Left lung (tissue), 10 donors: ENCODE measurements around the gene EBNA1BP2. TPM values are rescaled to one million over a fixed set of nuclear protein-coding genes. Genes with fewer than 3 reads are reported as not detected.
"Not testable (repeated sequence)": the region's sequence is repeated elsewhere in the genome, so short reads cannot be mapped to it uniquely, and the experiment has no call there.

ENCODE experiments used
- ATAC-seq: fragments of 200-7000 bp; cut with Tn5 transposase; one replicate; pipeline ENCODE4 v1.9.1; 2020; ENCODE audit warnings: moderate library complexity
- DNase-seq, 4 donors: peaks; one replicate each; pipeline ENCODE4 v3.0.0-alpha.2; 2013 to 2020
- H3K27ac ChIP-seq, 2 donors: fragments of 200-600 bp; sonication (generic) in 1 of 2; one replicate each; pipeline versions ENCODE4 v1.5.0 to v1.8.0; 2020 to 2021
- H3K27me3 ChIP-seq, 2 donors: fragments of 200-600 bp; sonication (generic) in 1 of 2; one replicate each; pipeline versions ENCODE4 v1.5.0 to v1.8.0; 2020 to 2021
- H3K36me3 ChIP-seq, 2 donors: fragments of 200-600 bp; sonication (generic) in 1 of 2; one replicate each; pipeline versions ENCODE4 v1.5.0 to v1.8.0; 2020 to 2021
- H3K4me1 ChIP-seq, 2 donors: fragments of 200-600 bp; one replicate each; pipeline ENCODE4 v1.8.0; 2021
- H3K4me3 ChIP-seq, 2 donors: fragments of 200-600 bp; sonication (generic) in 1 of 2; one replicate each; pipeline versions ENCODE4 v1.5.0 to v1.8.0; 2020 to 2021; ENCODE audit warnings: mild to moderate bottlenecking in 1 of 2
- H3K9me3 ChIP-seq, 2 donors: fragments of 200-600 bp; sonication (generic) in 1 of 2; one replicate each; pipeline versions ENCODE4 v1.5.0 to v1.8.0; 2020 to 2021
- intact Hi-C, 2 donors: fragments of 100-400 bp; cut with DNase I; formaldehyde crosslinking; loops; one replicate each; pipeline versions ENCODE4 v1.11.2 to v1.14.2; 2022
- polyA plus RNA-seq, 6 donors: library from polyadenylated mRNA; unstranded; fragments of 120-200 nt; gene quantifications; one replicate each; pipeline ENCODE4 v1.2.1, GENCODE V29; 2013; ENCODE audit not compliant: insufficient read length in 6 of 6
- total RNA-seq, 2 donors: library from RNA; stranded (reverse); fragmentation: NEBNext Ultra II Directional; extraction: Animal tissue kit (Norgen Biotek cat#: 25700); gene quantifications; one replicate each; pipeline ENCODE4 v1.2.1, GENCODE V29; 2021
- TF ChIP-seq, protein P1 (sequence below), 2 donors: fragments of 200-600 bp; sonication (generic) in 1 of 2; IDR thresholded peaks; one replicate each; pipeline versions ENCODE4 v1.5.0 to v1.8.0; 2021; ENCODE audit warnings: antibody characterized with exemption in 2 of 2
- donor health status: DM: no; HTN: yes; CAD: no.
- donor health status: DM: no; HTN: no; CAD: no.

The EBNA1BP2 gene
- total and polyA plus RNA-seq, 8 donors, result 32.1 to 55.1 (median 51.2) TPM

DNA sequence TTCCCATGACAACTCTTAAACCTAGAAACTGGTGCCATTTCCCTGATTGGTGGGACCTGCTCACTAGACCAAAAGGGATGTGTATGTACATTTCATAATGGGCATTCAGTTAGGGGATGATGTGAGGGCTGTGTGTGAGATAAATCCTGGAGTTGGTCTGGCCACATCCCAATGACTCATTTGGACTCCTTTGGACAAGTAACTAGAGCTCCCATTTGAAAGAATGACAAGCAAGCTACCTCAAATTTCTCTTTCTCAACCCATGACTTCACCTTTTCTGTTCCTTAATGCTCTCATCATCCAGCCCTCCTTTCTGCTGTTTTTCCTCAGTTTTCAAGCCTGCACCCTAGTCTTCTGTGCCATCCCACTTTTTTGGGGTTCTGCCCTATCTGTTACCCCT is 27.9 kb downstream of the EBNA1BP2 start:
- Histone ChIP-seq H3K9me3 (no peaks in the 10 kb centered on the region), H3K36me3 (no peaks in the 10 kb centered on the region), H3K4me1 (peaks cover 7 to 8% of the 10 kb centered on the region in 2 donors), H3K4me3 (no peak overlapping the region), H3K27ac (no peak overlapping the region), H3K27me3 (peaks cover 0 to 62% of the 10 kb centered on the region in 2 donors)
- DNase-seq (no peak), ATAC-seq (no peak)
- intact Hi-C loops, result no loop called here
- TF ChIP-seq, protein P1, sequence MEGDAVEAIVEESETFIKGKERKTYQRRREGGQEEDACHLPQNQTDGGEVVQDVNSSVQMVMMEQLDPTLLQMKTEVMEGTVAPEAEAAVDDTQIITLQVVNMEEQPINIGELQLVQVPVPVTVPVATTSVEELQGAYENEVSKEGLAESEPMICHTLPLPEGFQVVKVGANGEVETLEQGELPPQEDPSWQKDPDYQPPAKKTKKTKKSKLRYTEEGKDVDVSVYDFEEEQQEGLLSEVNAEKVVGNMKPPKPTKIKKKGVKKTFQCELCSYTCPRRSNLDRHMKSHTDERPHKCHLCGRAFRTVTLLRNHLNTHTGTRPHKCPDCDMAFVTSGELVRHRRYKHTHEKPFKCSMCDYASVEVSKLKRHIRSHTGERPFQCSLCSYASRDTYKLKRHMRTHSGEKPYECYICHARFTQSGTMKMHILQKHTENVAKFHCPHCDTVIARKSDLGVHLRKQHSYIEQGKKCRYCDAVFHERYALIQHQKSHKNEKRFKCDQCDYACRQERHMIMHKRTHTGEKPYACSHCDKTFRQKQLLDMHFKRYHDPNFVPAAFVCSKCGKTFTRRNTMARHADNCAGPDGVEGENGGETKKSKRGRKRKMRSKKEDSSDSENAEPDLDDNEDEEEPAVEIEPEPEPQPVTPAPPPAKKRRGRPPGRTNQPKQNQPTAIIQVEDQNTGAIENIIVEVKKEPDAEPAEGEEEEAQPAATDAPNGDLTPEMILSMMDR (IDR thresholded peaks at IDR 0.05), result no peak

DNA sequence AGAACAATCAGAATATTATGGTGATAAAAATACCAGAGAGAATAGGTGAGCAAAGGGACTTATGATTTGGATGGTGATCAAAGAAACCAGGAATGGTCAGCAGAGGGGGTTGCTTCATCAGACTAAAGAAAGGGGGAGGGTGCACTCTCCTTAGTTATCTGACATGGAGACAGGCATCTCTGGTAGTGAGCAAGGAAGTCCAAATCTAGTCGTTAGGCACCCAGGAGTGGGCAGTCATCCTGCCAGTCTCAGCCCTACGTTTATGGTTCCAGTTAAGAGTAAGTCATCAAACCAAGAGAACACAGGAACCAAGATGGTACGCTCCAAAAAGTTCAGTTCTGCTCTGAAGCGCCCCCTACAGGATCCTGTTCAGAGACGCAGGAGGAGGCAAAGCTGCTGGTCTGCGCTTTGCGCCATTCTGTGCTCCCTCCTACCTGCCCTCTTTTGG is 28.6 kb downstream of the EBNA1BP2 start:
- TF ChIP-seq, protein P1 (IDR thresholded peaks at IDR 0.05), result no peak
- ATAC-seq, result no peak
- intact Hi-C loops, result no loop called here

DNA sequence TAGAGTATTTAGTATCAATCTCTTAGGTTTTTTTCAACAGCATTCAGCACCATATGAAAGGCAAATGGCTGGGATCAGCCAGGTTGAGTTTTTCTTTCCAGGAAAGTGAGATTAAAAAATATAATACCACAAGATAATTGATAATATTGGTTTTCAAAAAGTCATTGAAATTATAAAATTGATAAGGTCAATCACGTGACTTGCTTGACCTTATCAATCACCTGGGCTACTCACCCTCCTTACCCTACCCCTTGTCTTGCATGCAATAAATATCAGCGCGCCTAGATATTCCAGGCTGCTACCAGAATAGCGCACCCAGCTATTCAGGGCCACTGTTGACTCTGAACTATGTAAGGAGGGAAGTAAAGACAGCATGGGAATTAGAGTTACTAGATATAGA is 31.5 kb downstream of the EBNA1BP2 start:
- H3K27ac ChIP-seq, result no peak overlapping the region
- H3K36me3 ChIP-seq, result no peaks in the 10 kb centered on the region
- no peak overlapping the region for H3K4me3 ChIP-seq
- no peaks in the 10 kb centered on the region for H3K4me1 ChIP-seq
- intact Hi-C loops, result no loop called here
- DNase-seq (no peak), ATAC-seq (no peak)
- peaks cover 0 to 26% of the 10 kb centered on the region in 2 donors for H3K27me3 ChIP-seq
- TF ChIP-seq, protein P1 (IDR thresholded peaks at IDR 0.05), result no peak
- H3K9me3 ChIP-seq, result no peaks in the 10 kb centered on the region

More for the DNA sequence above, 28.6 kb downstream of the EBNA1BP2 start:
- no peaks in the 10 kb centered on the region for H3K9me3 ChIP-seq
- no peak for DNase-seq
- no peak overlapping the region for H3K27ac ChIP-seq
- no peak overlapping the region for H3K4me3 ChIP-seq
- peaks cover 7 to 8% of the 10 kb centered on the region in 2 donors for H3K4me1 ChIP-seq
- H3K36me3 ChIP-seq, result no peaks in the 10 kb centered on the region
- peaks cover 0 to 54% of the 10 kb centered on the region in 2 donors for H3K27me3 ChIP-seq

DNA sequence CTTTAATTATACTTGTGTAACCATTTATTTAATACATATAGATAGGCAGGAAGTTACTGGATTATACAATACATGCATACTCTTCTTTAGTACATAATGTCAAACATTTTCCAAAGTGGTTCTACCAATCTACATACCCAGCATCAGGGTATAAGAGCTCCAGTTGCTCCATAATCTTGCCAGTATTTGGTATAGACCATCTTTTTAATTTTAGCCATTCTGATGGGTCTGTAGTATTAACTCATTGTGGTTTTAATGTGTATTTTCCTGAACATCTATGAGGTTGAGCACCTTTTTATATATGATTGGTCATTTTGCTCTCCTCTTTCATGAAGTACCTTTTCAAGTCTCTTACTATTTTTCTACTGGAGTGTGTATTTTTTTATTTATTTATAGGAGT is 32.1 kb downstream of the EBNA1BP2 start:
- ATAC-seq (no peak), DNase-seq (no peak)
- no peaks in the 10 kb centered on the region for H3K9me3 ChIP-seq
- no peak overlapping the region for H3K4me3 ChIP-seq
- TF ChIP-seq, protein P1 (IDR thresholded peaks at IDR 0.05), result no peak
- H3K36me3 ChIP-seq, result no peaks in the 10 kb centered on the region
- no peaks in the 10 kb centered on the region for H3K4me1 ChIP-seq
- intact Hi-C loops, result no loop called here
- H3K27me3 ChIP-seq, result peaks cover 0 to 21% of the 10 kb centered on the region in 2 donors
- no peak overlapping the region for H3K27ac ChIP-seq

DNA sequence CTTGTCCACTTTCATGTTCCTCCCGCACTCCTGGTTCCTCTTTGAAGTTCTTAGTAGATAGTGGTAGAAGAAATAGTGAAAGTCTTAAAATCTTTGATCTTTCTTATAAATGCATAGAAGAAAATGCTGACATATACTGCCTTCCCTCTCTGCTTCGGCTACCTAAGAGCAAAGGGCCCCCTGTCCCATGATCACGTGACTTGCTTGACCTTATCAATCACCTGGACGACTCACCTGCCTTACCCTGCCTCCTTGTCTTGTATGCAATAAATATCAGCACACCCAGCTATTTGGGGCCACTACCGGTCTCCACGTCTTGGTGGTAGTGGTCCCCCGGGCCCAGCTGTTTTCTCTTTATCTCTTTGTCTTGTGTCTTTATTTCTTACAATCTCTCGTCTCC is 32.8 kb downstream of the EBNA1BP2 start:
- H3K4me3 ChIP-seq, ATAC-seq, intact Hi-C loops, H3K4me1 ChIP-seq, DNase-seq, H3K9me3 ChIP-seq, H3K36me3 ChIP-seq, H3K27ac ChIP-seq: not testable (repeated sequence)
- peaks cover 0 to 14% of the 10 kb centered on the region in 2 donors for H3K27me3 ChIP-seq

DNA sequence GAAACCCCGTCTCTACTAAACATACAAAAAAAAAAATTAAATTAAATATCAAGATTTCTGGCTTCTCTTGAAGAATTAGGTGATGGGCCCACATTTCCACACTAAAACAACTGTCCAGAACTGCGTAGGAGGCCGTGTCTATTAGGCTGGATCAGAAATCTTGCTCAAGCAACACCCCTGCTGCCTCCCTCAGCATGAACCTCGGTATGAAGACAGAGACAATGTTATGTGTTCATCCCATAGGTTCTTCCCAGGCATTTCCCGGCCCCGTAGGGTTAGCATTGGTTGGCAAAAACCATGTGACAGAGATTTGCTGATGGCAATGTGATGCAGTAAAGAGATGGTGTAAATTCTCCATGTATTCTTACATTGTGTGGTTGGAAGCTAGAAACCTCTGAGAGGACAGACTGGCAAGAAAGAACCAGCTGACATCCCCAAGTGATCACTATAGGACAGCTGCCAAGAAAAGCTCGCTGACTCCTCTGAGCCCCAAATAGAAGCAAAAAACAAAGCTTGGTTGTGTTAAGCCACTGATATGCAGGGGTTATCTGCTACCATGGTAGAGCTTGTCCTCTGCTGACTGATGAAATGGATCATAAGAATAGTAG is 34.5 kb downstream of the EBNA1BP2 start:
- intact Hi-C loops, result no loop called here
- no peak for DNase-seq
- ATAC-seq, result no peak
- Histone ChIP-seq H3K27me3 (peaks cover 0 to 6% of the 10 kb centered on the region in 2 donors), H3K4me1 (no peaks in the 10 kb centered on the region), H3K27ac (no peak overlapping the region), H3K36me3 (no peaks in the 10 kb centered on the region), H3K4me3 (no peak overlapping the region), H3K9me3 (no peaks in the 10 kb centered on the region)
- TF ChIP-seq, protein P1 (IDR thresholded peaks at IDR 0.05), result no peak
